Keratinocyte (primary cell): Measurements from ENCODE around the gene SPTBN1. TPM values are rescaled to one million over a fixed set of nuclear protein-coding genes. Genes with fewer than 3 reads are reported as not detected.
"Not testable (repeated sequence)": the region's sequence is repeated elsewhere in the genome, so short reads cannot be mapped to it uniquely, and the experiment has no call there.

Experiments used
- DNase-seq: peaks from one replicate; pipeline ENCODE4 v3.0.0-alpha.2; 2011; ENCODE audit warnings: low read depth, missing footprints, low spot score
- FAIRE-seq: peaks from 2 replicates; lab custom pipeline; 2011; peaks lifted over from hg19 to GRCh38; lab: Jason Lieb, UNC
- H2AFZ ChIP-seq: 2 replicates; pipeline ENCODE4 v1.6.0; 2012; ENCODE audit warnings: low read length, control low read depth, inconsistent platforms; ENCODE audit not compliant: control insufficient read depth
- H3K27ac ChIP-seq: 2 replicates; pipeline ENCODE4 v1.5.1; 2011; ENCODE audit warnings: low read length; ENCODE audit not compliant: control insufficient read depth, insufficient read depth
- H3K27me3 ChIP-seq: 3 replicates; pipeline ENCODE4 v1.6.0; 2011; ENCODE audit warnings: low read length; ENCODE audit not compliant: control insufficient read depth, insufficient read depth; ENCODE audit errors: extremely low read depth
- H3K36me3 ChIP-seq, 2 experiments: 2 replicates in 1 of 2; 3 replicates in 1 of 2; pipeline ENCODE4 v1.5.1; 2011; ENCODE audit warnings: low read length in 2 of 2, mild to moderate bottlenecking in 1 of 2; ENCODE audit not compliant: control insufficient read depth in 2 of 2, insufficient read depth in 2 of 2; ENCODE audit errors: extremely low read depth in 1 of 2
- H3K4me1 ChIP-seq: 3 replicates; pipeline ENCODE4 v1.5.1; 2011; ENCODE audit warnings: low read length; ENCODE audit not compliant: control insufficient read depth, insufficient read depth; ENCODE audit errors: extremely low read depth
- H3K4me2 ChIP-seq: 3 replicates; pipeline ENCODE4 v1.6.0; 2011; ENCODE audit warnings: low read depth, low read length; ENCODE audit not compliant: control insufficient read depth, insufficient read depth; ENCODE audit errors: extremely low read depth
- H3K4me3 ChIP-seq, 3 experiments: fragments of 200-600 bp in 1 of 3; sonication (generic) in 1 of 3; 2 replicates in 2 of 3; 3 replicates in 1 of 3; pipeline ENCODE4 v1.5.1; 2011 to 2016; ENCODE audit warnings: low read length in 3 of 3, mild to moderate bottlenecking in 3 of 3, control low read depth in 2 of 3, inconsistent platforms in 1 of 3, low read depth in 1 of 3, mixed read lengths in 1 of 3, mixed run types in 1 of 3, moderate library complexity in 1 of 3; ENCODE audit not compliant: control insufficient read depth in 2 of 3, insufficient read depth in 2 of 3; ENCODE audit errors: extremely low read depth in 1 of 3
- H3K79me2 ChIP-seq: 2 replicates; pipeline ENCODE4 v1.6.0; 2012; ENCODE audit warnings: low read length; ENCODE audit not compliant: control insufficient read depth, insufficient read depth
- H3K9ac ChIP-seq: 3 replicates; pipeline ENCODE4 v1.6.0; 2011; ENCODE audit warnings: low read length; ENCODE audit not compliant: control insufficient read depth, insufficient read depth; ENCODE audit errors: extremely low read depth
- H3K9me1 ChIP-seq: 3 replicates; pipeline ENCODE4 v1.6.0; 2011; ENCODE audit warnings: low read length; ENCODE audit not compliant: control insufficient read depth, insufficient read depth; ENCODE audit errors: extremely low read depth
- H3K9me3 ChIP-seq: 2 replicates; pipeline ENCODE4 v1.5.1; 2012; ENCODE audit warnings: low read depth, low read length; ENCODE audit not compliant: control insufficient read depth
- H4K20me1 ChIP-seq: 3 replicates; pipeline ENCODE4 v1.6.0; 2011; ENCODE audit warnings: low read length; ENCODE audit not compliant: control insufficient read depth, insufficient read depth; ENCODE audit errors: extremely low read depth
- CTCF ChIP-seq, 3 experiments: IDR thresholded peaks in 1 of 3; conservative IDR thresholded peaks in 1 of 3; optimal IDR thresholded peaks in 1 of 3; 2 replicates in 2 of 3; 3 replicates in 1 of 3; pipeline versions ENCODE3 to v1.5.1; 2011; ENCODE audit warnings: low read length in 3 of 3, mild to moderate bottlenecking in 3 of 3, moderate library complexity in 2 of 3, control low read depth in 1 of 3, inconsistent platforms in 1 of 3; ENCODE audit not compliant: insufficient read depth in 2 of 3; ENCODE audit errors: extremely low read depth in 1 of 3
- EZH2 ChIP-seq: IDR thresholded peaks from one replicate; pipeline ENCODE4 v1.6.1; 2012; ENCODE audit warnings: inconsistent platforms, mild to moderate bottlenecking, low read length, moderate library complexity
- dilution Hi-C: fragments of 300-500 bp; cut with MboI; formaldehyde crosslinking; loops from one replicate; pipeline ENCODE4 v1.7.0; 2020; ENCODE audit warnings: low sequenced_read_pairs; ENCODE audit not compliant: extremely low pct_ligation_motif_present
- polyA plus RNA-seq, 5 experiments: library from polyadenylated mRNA; depleted of rRNA in 3 of 5; stranded (reverse) in 3 of 5; stranded (forward) in 1 of 5; unstranded in 1 of 5; fragments of >200 nt; gene quantifications; 1 replicate in 1 of 5; 2 replicates in 3 of 5; 3 replicates in 1 of 5; pipeline versions ENCODE4 v1.2.1 to v1.2.3, GENCODE V29; 2011 to 2012; ENCODE audit warnings: missing spikeins in 2 of 5, low read depth in 1 of 5, low replicate concordance in 1 of 5

SPTBN1 gene
- polyA plus RNA-seq, 1 donor (not counting 4 experiments of a cell fraction or from before 2014, with no cell fraction given): 40.0 TPM

DNA sequence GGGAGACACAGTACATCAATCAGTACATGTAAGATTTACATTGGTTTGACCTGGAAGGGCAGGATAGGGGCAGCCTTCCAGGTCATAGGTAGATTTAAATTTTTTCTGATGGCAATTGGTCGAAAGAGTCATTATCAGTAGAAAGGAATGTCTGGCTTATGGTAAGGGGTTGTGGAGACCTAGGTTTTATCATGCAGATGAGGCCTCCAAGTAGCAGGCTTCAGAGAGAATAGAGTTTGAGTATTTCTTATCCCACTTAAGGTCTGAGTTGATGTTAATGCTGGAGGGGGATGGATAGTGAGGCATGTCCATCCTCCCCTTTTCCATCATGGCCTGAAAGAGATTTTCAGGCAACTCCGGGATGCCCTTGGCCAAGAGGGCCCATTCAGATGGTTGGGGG is 60.7 kb downstream of the SPTBN1 start:
- H3K27ac ChIP-seq: no peak overlapping the region
- H2AFZ ChIP-seq: no peak overlapping the region
- no peak for DNase-seq
- no peak for FAIRE-seq
- no peak for TF ChIP-seq EZH2
- TF ChIP-seq CTCF (optimal IDR thresholded peaks at IDR 0.05 in 1 of 3, IDR thresholded peaks at IDR 0.05 in 1 of 3, conservative IDR thresholded peaks at IDR 0.05 in 1 of 3; ENCODE audit: extremely low read depth in 1 of 3, insufficient read depth in 2 of 3, low read length in 3 of 3): no peak
- H3K9me3 ChIP-seq: no peaks in the 10 kb centered on the region
- H3K36me3 ChIP-seq: no peaks in the 10 kb centered on the region
- no peak overlapping the region for H3K9ac ChIP-seq
- peaks cover 4% of the 10 kb centered on the region for H3K4me1 ChIP-seq
- no peaks in the 10 kb centered on the region for H3K9me1 ChIP-seq
- no peak overlapping the region for H3K4me2 ChIP-seq
- no peaks in the 10 kb centered on the region for H3K27me3 ChIP-seq
- H3K79me2 ChIP-seq: no peaks in the 10 kb centered on the region
- dilution Hi-C loops: no loop called here
- no peak overlapping the region for H3K4me3 ChIP-seq
- H4K20me1 ChIP-seq: no peaks in the 10 kb centered on the region

- H3K27me3 ChIP-seq, DNase-seq, dilution Hi-C loops, H3K4me3 ChIP-seq, H3K79me2 ChIP-seq, H3K9me3 ChIP-seq, H4K20me1 ChIP-seq, H3K9ac ChIP-seq, H2AFZ ChIP-seq, H3K9me1 ChIP-seq, H3K27ac ChIP-seq, H3K4me2 ChIP-seq, H3K36me3 ChIP-seq, FAIRE-seq, H3K4me1 ChIP-seq: not testable (repeated sequence)
Observed at GRCh38 chr2:54518016-54518415, 61.9 kb downstream of the SPTBN1 start.

GRCh38 chr2:54518430-54518829 is 62.3 kb downstream of the SPTBN1 start:
- FAIRE-seq: no peak
- H3K36me3 ChIP-seq: no peaks in the 10 kb centered on the region
- H3K9me1 ChIP-seq: no peaks in the 10 kb centered on the region
- H3K4me2 ChIP-seq: no peak overlapping the region
- H2AFZ ChIP-seq: no peak overlapping the region
- H3K9me3 ChIP-seq: no peaks in the 10 kb centered on the region
- no peak overlapping the region for H3K9ac ChIP-seq
- DNase-seq: no peak
- dilution Hi-C loops: no loop called here
- TF ChIP-seq EZH2 (no peak), CTCF (optimal IDR thresholded peaks at IDR 0.05 in 1 of 3, IDR thresholded peaks at IDR 0.05 in 1 of 3, conservative IDR thresholded peaks at IDR 0.05 in 1 of 3; ENCODE audit: extremely low read depth in 1 of 3, insufficient read depth in 2 of 3, low read length in 3 of 3) (no peak)
- H3K27ac ChIP-seq: no peak overlapping the region
- H3K4me3 ChIP-seq: no peak overlapping the region
- H4K20me1 ChIP-seq: no peaks in the 10 kb centered on the region
- no peaks in the 10 kb centered on the region for H3K27me3 ChIP-seq
- no peaks in the 10 kb centered on the region for H3K79me2 ChIP-seq
- peaks cover 4% of the 10 kb centered on the region for H3K4me1 ChIP-seq
